HCT116 (cell line): Measurements from ENCODE around the gene CKM. TPM values are rescaled to one million over a fixed set of nuclear protein-coding genes. Genes with fewer than 3 reads are reported as not detected.

Experiments
- ATAC-seq: fragments of 200-7000 bp; cut with Tn5 transposase; 2 replicates; pipeline ENCODE4 v1.9.1; 2020; ENCODE audit warnings: mild to moderate bottlenecking, moderate library complexity
- BruUV-seq: library from RNA; stranded (reverse); fragments of 400-500 nt; replicated peaks from 2 replicates; lab custom pipeline; 2021; lab: Mats Ljungman, UMichigan
- CTCF ChIA-PET: fragments of 300-600 bp; sonication (Branson Sonifier 250); formaldehyde crosslinking; loops from one replicate; lab custom pipeline; 2021; ENCODE audit warnings: antibody characterized with exemption; lab: Charles Lee
- POLR2A ChIA-PET: fragments of 300-600, 350-600 bp; sonication (Branson Sonifier 250); formaldehyde crosslinking; loops from one replicate; lab custom pipeline; 2021; ENCODE audit warnings: antibody characterized with exemption; lab: Charles Lee
- RAD21 ChIA-PET, 2 experiments: fragments of 300-600 bp; sonication (Branson Sonifier 250); formaldehyde crosslinking; loops; one replicate each; lab custom pipeline; 2023; ENCODE audit warnings: low total read pairs in 2 of 2; ENCODE audit not compliant: uncharacterized antibody in 2 of 2, unreplicated experiment in 2 of 2, low non-redundant PET in 1 of 2; lab: Charles Lee
- DNase-seq: peaks from one replicate; pipeline ENCODE4 v3.0.0-alpha.2; 2010; ENCODE audit warnings: low read depth, low spot score
- H2AFZ ChIP-seq: fragments of 200-600 bp; shearing (Covaris generic), sonication (generic); 2 replicates; pipeline ENCODE4 v1.6.1; 2017; ENCODE audit warnings: low read depth, mixed run types, mixed read lengths, antibody characterized with exemption, low read length; ENCODE audit not compliant: poor library complexity, severe bottlenecking
- H3K27ac ChIP-seq: 2 replicates; pipeline ENCODE4 v1.5.1; 2012; ENCODE audit warnings: low read depth, low read length
- H3K27me3 ChIP-seq: fragments of 200-600 bp; sonication (generic); 2 replicates; pipeline ENCODE4 v1.6.1; 2016; ENCODE audit warnings: mixed run types, low read length, mixed read lengths; ENCODE audit not compliant: insufficient read depth
- H3K36me3 ChIP-seq, 2 experiments: fragments of 200-500 bp in 1 of 2; fragments of 200-600 bp in 1 of 2; sonication (Bioruptor generic) in 1 of 2; sonication (generic) in 1 of 2; 2 replicates each; pipeline versions ENCODE4 v1.5.1 to v1.6.1; 2014 to 2016; ENCODE audit warnings: low read length in 2 of 2, inconsistent platforms in 1 of 2, mixed read lengths in 1 of 2, mixed run types in 1 of 2; ENCODE audit not compliant: insufficient read depth in 2 of 2, control insufficient read depth in 1 of 2
- H3K4me1 ChIP-seq, 2 experiments: fragments of 200-600 bp in 1 of 2; sonication (generic) in 1 of 2; 2 replicates each; pipeline versions ENCODE4 v1.5.1 to v1.6.1; 2012 to 2017; ENCODE audit warnings: low read length in 2 of 2, inconsistent platforms in 1 of 2, mild to moderate bottlenecking in 1 of 2, mixed read lengths in 1 of 2, mixed run types in 1 of 2, moderate library complexity in 1 of 2; ENCODE audit not compliant: insufficient read depth in 2 of 2, control insufficient read depth in 1 of 2
- H3K4me2 ChIP-seq: fragments of 200-600 bp; sonication (generic); 2 replicates; pipeline ENCODE4 v1.6.1; 2017; ENCODE audit warnings: mixed run types, low read length, mixed read lengths
- H3K4me3 ChIP-seq, 2 experiments: fragments of 200-600 bp in 1 of 2; sonication (generic) in 1 of 2; replicated peaks in 1 of 2; 2 replicates each; pipeline ENCODE4 v1.5.1; 2011 to 2016; ENCODE audit warnings: low read length in 2 of 2, control low read depth in 1 of 2, low read depth in 1 of 2, mild to moderate bottlenecking in 1 of 2, mixed read lengths in 1 of 2, mixed run types in 1 of 2
- H3K79me2 ChIP-seq: fragments of 200-600 bp; sonication (generic); 2 replicates; pipeline ENCODE4 v1.6.1; 2017; ENCODE audit warnings: mild to moderate bottlenecking, mixed run types, low read length, moderate library complexity, mixed read lengths; ENCODE audit not compliant: insufficient read depth
- H3K9ac ChIP-seq: fragments of 200-600 bp; sonication (generic); 2 replicates; pipeline ENCODE4 v1.6.1; 2016; ENCODE audit warnings: low read length, mixed read lengths
- H3K9me2 ChIP-seq: fragments of 200-600 bp; sonication (generic), shearing (Covaris generic); 2 replicates; pipeline ENCODE4 v1.6.1; 2017; ENCODE audit warnings: mixed run types, mild to moderate bottlenecking, moderate library complexity; ENCODE audit not compliant: insufficient read depth
- H3K9me3 ChIP-seq, 2 experiments: fragments of 200-500 bp in 1 of 2; fragments of 200-600 bp in 1 of 2; sonication (Bioruptor generic) in 1 of 2; sonication (generic) in 1 of 2; 2 replicates each; pipeline ENCODE4 v1.6.1; 2014 to 2017; ENCODE audit warnings: low read length in 2 of 2, mixed read lengths in 2 of 2, inconsistent platforms in 1 of 2, low read depth in 1 of 2, mild to moderate bottlenecking in 1 of 2, mixed run types in 1 of 2, moderate library complexity in 1 of 2; ENCODE audit not compliant: control insufficient read depth in 1 of 2, insufficient read depth in 1 of 2
- H4K20me1 ChIP-seq: fragments of 200-600 bp; sonication (generic), shearing (Covaris generic); 2 replicates; pipeline ENCODE4 v1.6.1; 2017; ENCODE audit warnings: mixed run types, mild to moderate bottlenecking, moderate library complexity; ENCODE audit not compliant: insufficient read depth
- CBX3 ChIP-seq: IDR thresholded peaks from 2 replicates; pipeline ENCODE4 v1.6.1; 2012; ENCODE audit warnings: low read depth
- CEBPB ChIP-seq: IDR thresholded peaks from 2 replicates; pipeline ENCODE4 v1.6.1; 2012; ENCODE audit warnings: low read depth
- EZH2 ChIP-seq: fragments of 200-600 bp; sonication (generic); IDR thresholded peaks from 2 replicates; pipeline ENCODE4 v1.6.1; 2017; ENCODE audit warnings: antibody characterized with exemption, mixed run types
- POLR2A ChIP-seq: IDR thresholded peaks from 2 replicates; pipeline ENCODE4 v1.7.0; 2011; ENCODE audit warnings: borderline replicate concordance; ENCODE audit not compliant: insufficient read depth, insufficient read length; ENCODE audit errors: extremely low read depth
- POLR2AphosphoS5 ChIP-seq: IDR thresholded peaks from 2 replicates; pipeline ENCODE4 v1.6.1; 2011; ENCODE audit warnings: mild to moderate bottlenecking, low read depth, low read length, moderate library complexity
- SP1 ChIP-seq: IDR thresholded peaks from 2 replicates; pipeline ENCODE4 v1.6.1; 2012; ENCODE audit warnings: low read depth
- SRF ChIP-seq: IDR thresholded peaks from 2 replicates; pipeline ENCODE4 v1.6.1; 2012; ENCODE audit warnings: low read depth
- TCF7L2 ChIP-seq: IDR thresholded peaks from 2 replicates; pipeline ENCODE4 v1.7.0; 2011; ENCODE audit warnings: borderline replicate concordance, inconsistent platforms; ENCODE audit not compliant: insufficient read depth, insufficient read length; ENCODE audit errors: extremely low read depth
- YY1 ChIP-seq: IDR thresholded peaks from 2 replicates; pipeline ENCODE4 v1.6.1; 2011; ENCODE audit warnings: low read length, low read depth, moderate library complexity, mild to moderate bottlenecking; ENCODE audit not compliant: insufficient replicate concordance; ENCODE audit errors: extremely low read depth
- ZFX ChIP-seq: fragments of 450-650 bp; IDR thresholded peaks from 2 replicates; pipeline ENCODE4 v1.6.1; 2017
- ZNF274 ChIP-seq: fragments of 200-500 bp; sonication (Bioruptor generic); IDR thresholded peaks from 2 replicates; pipeline ENCODE4 v1.6.1; 2014; ENCODE audit warnings: mild to moderate bottlenecking, low read depth, low read length, inconsistent platforms
- intact Hi-C: fragments of 100-400 bp; cut with micrococcal nuclease; formaldehyde crosslinking; loops from 2 replicates; pipeline ENCODE4 v1.10.0; 2022
- total RNA-seq: library from RNA; stranded (reverse); gene quantifications from one replicate; pipeline ENCODE4 v1.2.1, GENCODE V29; 2021; ENCODE audit not compliant: unreplicated experiment
- TF ChIP-seq, protein P1 (sequence below): IDR thresholded peaks from 2 replicates; pipeline ENCODE4 v1.6.1; 2011; ENCODE audit warnings: mild to moderate bottlenecking, low read length, moderate library complexity; ENCODE audit not compliant: insufficient replicate concordance; ENCODE audit errors: extremely low read depth

The CKM gene
- total RNA-seq, 1 experiment from 2014 or later, result not detected

DNA sequence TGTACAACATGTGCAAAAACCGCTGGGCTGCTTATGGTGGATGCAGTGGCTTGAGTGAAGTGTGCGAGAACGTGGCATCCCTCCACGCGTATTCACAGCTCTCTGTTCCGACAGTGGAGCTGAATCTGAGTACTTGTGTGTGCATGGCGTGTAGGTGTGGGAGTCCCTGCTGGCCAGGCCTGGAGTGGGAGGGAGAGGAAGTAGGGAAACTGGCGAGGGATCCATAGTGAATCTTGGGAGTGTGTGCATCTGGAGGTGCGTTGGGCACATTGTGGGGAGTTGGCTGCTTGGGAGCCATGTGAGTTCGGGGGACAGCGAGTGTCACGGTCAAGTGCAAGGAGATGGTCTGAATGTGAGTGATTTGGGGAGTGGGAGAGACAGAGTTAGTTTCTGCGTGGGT, 20.2 kb upstream of the CKM start:
- intact Hi-C loops, result no loop called here

More for the DNA sequence above, 20.2 kb upstream of the CKM start:
- H3K36me3 ChIP-seq, result no peaks in the 10 kb centered on the region
- H3K27ac ChIP-seq, result no peak overlapping the region
- ChIA-PET RAD21 (no interaction called here), POLR2A (no interaction called here), CTCF (no interaction called here)
- H3K79me2 ChIP-seq, result 0 out of 2 replicates have a peak, but pooled peaks cover 3% of the 10 kb centered on the region
- H3K4me1 ChIP-seq, result peaks cover 19 to 43% of the 10 kb centered on the region in 2 experiments
- no peak overlapping the region for H3K9ac ChIP-seq
- ATAC-seq (no peak), DNase-seq (no peak)
- BruUV-seq, result no TSS peak
- H3K4me2 ChIP-seq, result no peak overlapping the region
- H3K9me3 ChIP-seq, result no peaks in the 10 kb centered on the region
- H4K20me1 ChIP-seq, result no peaks in the 10 kb centered on the region
- H3K27me3 ChIP-seq, result no peaks in the 10 kb centered on the region
- H2AFZ ChIP-seq, result no peak overlapping the region
- no peak for TF ChIP-seq ZFX
- TF ChIP-seq ZNF274, result no peak
- no peak for TF ChIP-seq EZH2
- no peak for TF ChIP-seq CBX3
- TF ChIP-seq TCF7L2, result no peak
- TF ChIP-seq YY1, result no peak
- TF ChIP-seq, protein P1, sequence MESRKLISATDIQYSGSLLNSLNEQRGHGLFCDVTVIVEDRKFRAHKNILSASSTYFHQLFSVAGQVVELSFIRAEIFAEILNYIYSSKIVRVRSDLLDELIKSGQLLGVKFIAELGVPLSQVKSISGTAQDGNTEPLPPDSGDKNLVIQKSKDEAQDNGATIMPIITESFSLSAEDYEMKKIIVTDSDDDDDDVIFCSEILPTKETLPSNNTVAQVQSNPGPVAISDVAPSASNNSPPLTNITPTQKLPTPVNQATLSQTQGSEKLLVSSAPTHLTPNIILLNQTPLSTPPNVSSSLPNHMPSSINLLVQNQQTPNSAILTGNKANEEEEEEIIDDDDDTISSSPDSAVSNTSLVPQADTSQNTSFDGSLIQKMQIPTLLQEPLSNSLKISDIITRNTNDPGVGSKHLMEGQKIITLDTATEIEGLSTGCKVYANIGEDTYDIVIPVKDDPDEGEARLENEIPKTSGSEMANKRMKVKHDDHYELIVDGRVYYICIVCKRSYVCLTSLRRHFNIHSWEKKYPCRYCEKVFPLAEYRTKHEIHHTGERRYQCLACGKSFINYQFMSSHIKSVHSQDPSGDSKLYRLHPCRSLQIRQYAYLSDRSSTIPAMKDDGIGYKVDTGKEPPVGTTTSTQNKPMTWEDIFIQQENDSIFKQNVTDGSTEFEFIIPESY, result no peak
- TF ChIP-seq SP1, result no peak
- no peak for TF ChIP-seq POLR2AphosphoS5
- TF ChIP-seq POLR2A, result no peak
- no peak for TF ChIP-seq SRF
- TF ChIP-seq CEBPB, result no peak
- no peaks in the 10 kb centered on the region for H3K9me2 ChIP-seq
- no peak overlapping the region for H3K4me3 ChIP-seq
